ENCODE data around the gene NBL1.
A peak's percentile ranks its signal among the peaks of the same experiment; 100 is the strongest.
"Not testable (repeated sequence)": the region's sequence is repeated elsewhere in the genome, so short reads cannot be mapped to it uniquely, and the experiment has no call there.

The NBL1 gene

DNA sequence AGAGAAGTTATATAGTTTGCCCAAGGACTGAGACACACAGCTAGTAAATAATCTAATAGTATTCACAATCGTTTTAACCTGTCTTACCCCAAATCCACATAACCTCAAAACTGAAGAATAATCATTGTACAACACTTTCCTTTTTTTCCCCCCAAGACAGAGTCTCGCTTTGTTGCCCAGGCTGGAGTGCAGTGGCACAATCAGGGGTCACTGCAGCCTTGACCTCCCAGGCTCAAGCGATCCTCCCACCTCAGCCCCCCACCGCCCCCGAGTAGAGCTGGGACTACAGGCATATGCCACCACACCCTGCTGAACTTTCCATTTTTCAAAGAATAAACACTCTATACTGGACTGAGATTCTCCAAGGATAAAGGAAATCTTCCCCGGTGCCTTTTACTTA lies 28.7 kb upstream of the NBL1 start:
- H3K4me3 Mint-ChIP-seq, result no peak overlapping the region
- H3K27ac Mint-ChIP-seq, result no peak overlapping the region
- DNase-seq (no peak), ATAC-seq (replicated peaks) (no peak)
- peaks cover 17 to 29% of the 10 kb centered on the region in 2 donors for H3K36me3 Mint-ChIP-seq
- H3K9me3 Mint-ChIP-seq, result no peaks in the 10 kb centered on the region
- no peaks in the 10 kb centered on the region for H3K27me3 Mint-ChIP-seq
- H3K4me1 Mint-ChIP-seq, result peaks cover 9 to 14% of the 10 kb centered on the region in 2 donors

- no peaks in the 10 kb centered on the region for H3K9me3 Mint-ChIP-seq
- peaks cover 10 to 14% of the 10 kb centered on the region in 2 donors for H3K4me1 Mint-ChIP-seq
Measured at GRCh38 chr1:19616489-19616888, 27.6 kb upstream of the NBL1 start.

GRCh38 chr1:19617376-19617775 lies 26.7 kb upstream of the NBL1 start:
- peaks cover 19 to 36% of the 10 kb centered on the region in 2 donors for H3K36me3 Mint-ChIP-seq
- H3K27me3 Mint-ChIP-seq, result no peaks in the 10 kb centered on the region
- ATAC-seq (replicated peaks), result no peak
- peaks cover 13 to 16% of the 10 kb centered on the region in 2 donors for H3K4me1 Mint-ChIP-seq
- H3K9me3 Mint-ChIP-seq, result no peaks in the 10 kb centered on the region
- no peak for DNase-seq
- no peak overlapping the region for H3K4me3 Mint-ChIP-seq
- H3K27ac Mint-ChIP-seq, result no peak overlapping the region

More at GRCh38 chr1:19616489-19616888, 27.6 kb upstream of the NBL1 start:
- H3K36me3 Mint-ChIP-seq, result peaks cover 17 to 30% of the 10 kb centered on the region in 2 donors
- ATAC-seq (replicated peaks) (no peak), DNase-seq (no peak)
- no peaks in the 10 kb centered on the region for H3K27me3 Mint-ChIP-seq
- no peak overlapping the region for H3K4me3 Mint-ChIP-seq
- H3K27ac Mint-ChIP-seq, result no peak overlapping the region

DNA sequence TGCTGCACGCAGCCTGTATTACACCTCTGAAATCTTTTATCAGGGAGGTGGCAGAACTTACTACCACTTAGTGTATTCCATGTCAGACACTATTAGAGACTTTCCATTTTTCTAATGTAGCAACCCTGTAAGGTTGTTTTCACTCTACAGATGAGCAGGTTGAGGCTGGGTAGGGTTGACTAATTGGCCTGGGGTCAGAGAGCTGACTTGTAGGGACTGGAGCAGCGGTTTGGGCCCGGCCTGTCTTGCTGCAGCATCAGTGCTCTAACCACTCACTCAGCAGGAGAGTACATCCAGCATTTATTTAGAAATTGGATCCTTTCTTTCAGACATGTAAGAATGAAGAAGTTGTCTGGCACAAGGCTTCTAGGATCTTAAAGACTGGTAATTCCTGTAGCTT lies 25.7 kb upstream of the NBL1 start:
- no peak overlapping the region for H3K4me3 Mint-ChIP-seq

GRCh38 chr1:19619697-19620384 lies 24.3 kb upstream of the NBL1 start:
- no peak for ATAC-seq (replicated peaks)
- no peak overlapping the region for H3K27ac Mint-ChIP-seq
- DNase-seq, result no peak

More for the DNA sequence above, 25.7 kb upstream of the NBL1 start:
- ATAC-seq (replicated peaks), result no peak
- no peaks in the 10 kb centered on the region for H3K9me3 Mint-ChIP-seq
- no peaks in the 10 kb centered on the region for H3K27me3 Mint-ChIP-seq
- H3K4me1 Mint-ChIP-seq, result peaks cover 6 to 10% of the 10 kb centered on the region in 2 donors
- H3K36me3 Mint-ChIP-seq, result peaks cover 17 to 32% of the 10 kb centered on the region in 2 donors
- H3K27ac Mint-ChIP-seq, result no peak overlapping the region
- DNase-seq, result no peak

GRCh38 chr1:19620786-19621185 lies 23.3 kb upstream of the NBL1 start:
- peaks cover 13 to 24% of the 10 kb centered on the region in 2 donors for H3K36me3 Mint-ChIP-seq
- peaks cover 4 to 6% of the 10 kb centered on the region in 2 donors for H3K4me1 Mint-ChIP-seq
- no peaks in the 10 kb centered on the region for H3K9me3 Mint-ChIP-seq
- ATAC-seq (replicated peaks) (no peak), DNase-seq (no peak)
- no peaks in the 10 kb centered on the region for H3K27me3 Mint-ChIP-seq
- H3K4me3 Mint-ChIP-seq, result no peak overlapping the region
- H3K27ac Mint-ChIP-seq, result no peak overlapping the region

More at GRCh38 chr1:19619697-19620384, 24.3 kb upstream of the NBL1 start:
- no peaks in the 10 kb centered on the region for H3K9me3 Mint-ChIP-seq
- H3K4me3 Mint-ChIP-seq, result no peak overlapping the region
- no peaks in the 10 kb centered on the region for H3K27me3 Mint-ChIP-seq
- H3K36me3 Mint-ChIP-seq, result peaks cover 17 to 31% of the 10 kb centered on the region in 2 donors
- H3K4me1 Mint-ChIP-seq, result peaks cover 4 to 9% of the 10 kb centered on the region in 2 donors

DNA sequence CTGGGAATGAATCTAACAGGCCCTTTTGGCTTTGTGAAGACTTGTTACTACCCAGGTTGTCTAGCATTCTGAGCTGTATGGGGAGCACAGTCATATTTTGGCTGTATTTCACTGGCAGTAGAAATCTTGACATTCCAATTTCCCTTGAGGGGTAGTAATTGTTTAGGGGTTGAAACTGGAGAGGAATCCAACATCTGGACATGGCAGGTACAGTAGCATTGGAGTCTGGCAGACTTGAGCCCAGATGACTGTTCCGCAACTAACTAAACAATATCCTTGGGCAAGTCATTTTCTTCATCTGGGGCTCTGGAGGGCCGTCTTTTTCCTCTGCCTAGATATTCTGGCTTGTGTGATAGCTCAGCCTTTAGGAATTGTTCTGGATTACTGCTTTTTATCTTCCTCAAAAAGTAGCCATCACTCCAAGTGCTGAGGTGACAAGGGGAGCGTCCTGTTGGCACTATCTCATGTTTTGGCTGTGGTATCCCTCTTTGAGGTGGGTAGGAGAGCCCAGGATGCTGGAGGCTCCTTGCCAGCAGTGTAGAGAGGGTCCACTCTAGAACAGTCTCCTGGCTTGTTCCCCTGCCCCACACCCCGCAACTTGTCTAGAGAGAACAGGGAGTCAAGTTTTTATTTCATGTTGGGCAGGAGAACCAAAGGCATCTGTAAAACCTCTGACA lies 22.7 kb upstream of the NBL1 start:
- Mint-ChIP-seq H3K27me3 (no peaks in the 10 kb centered on the region), H3K4me3 (no peak overlapping the region), H3K4me1 (peaks cover 4 to 6% of the 10 kb centered on the region in 2 donors), H3K27ac (peak overlapping the region; percentile 14), H3K36me3 (peaks cover 17 to 29% of the 10 kb centered on the region in 2 donors), H3K9me3 (no peaks in the 10 kb centered on the region)
- ATAC-seq (replicated peaks) (no peak), DNase-seq (no peak)

GRCh38 chr1:19622204-19622603 lies 21.9 kb upstream of the NBL1 start:
- DNase-seq (no peak), ATAC-seq (replicated peaks) (no peak)
- Mint-ChIP-seq H3K4me3 (no peak overlapping the region), H3K4me1 (peaks cover 4 to 6% of the 10 kb centered on the region in 2 donors), H3K9me3 (no peaks in the 10 kb centered on the region), H3K27me3 (no peaks in the 10 kb centered on the region), H3K27ac (no peak overlapping the region), H3K36me3 (peaks cover 19 to 32% of the 10 kb centered on the region in 2 donors)

DNA sequence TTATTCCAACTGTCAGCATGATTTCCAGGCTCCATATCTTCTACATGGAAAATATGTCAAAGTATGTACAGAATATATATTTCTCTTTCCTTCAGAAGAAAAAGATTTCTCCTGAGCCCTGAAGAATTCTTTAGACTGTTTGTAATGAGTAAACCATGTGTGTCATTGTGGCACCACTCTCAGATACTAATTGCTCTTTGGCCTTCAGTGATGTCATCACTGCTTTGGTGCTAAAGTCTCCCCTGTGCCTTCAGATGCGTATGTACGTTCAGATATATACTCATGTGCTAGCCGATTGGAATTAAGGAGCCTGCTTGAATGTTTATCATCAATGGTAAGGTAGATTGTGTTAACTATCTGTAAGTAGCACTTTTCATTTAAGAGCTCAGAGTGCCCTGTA lies 20.6 kb upstream of the NBL1 start:
- DNase-seq, result no peak
- Mint-ChIP-seq H3K4me1 (peaks cover 4% of the 10 kb centered on the region in 2 donors), H3K4me3 (no peak overlapping the region), H3K27me3 (no peaks in the 10 kb centered on the region), H3K36me3 (peaks cover 27 to 39% of the 10 kb centered on the region in 2 donors), H3K9me3 (no peaks in the 10 kb centered on the region), H3K27ac (no peak overlapping the region)
- no peak for ATAC-seq (replicated peaks)

DNA sequence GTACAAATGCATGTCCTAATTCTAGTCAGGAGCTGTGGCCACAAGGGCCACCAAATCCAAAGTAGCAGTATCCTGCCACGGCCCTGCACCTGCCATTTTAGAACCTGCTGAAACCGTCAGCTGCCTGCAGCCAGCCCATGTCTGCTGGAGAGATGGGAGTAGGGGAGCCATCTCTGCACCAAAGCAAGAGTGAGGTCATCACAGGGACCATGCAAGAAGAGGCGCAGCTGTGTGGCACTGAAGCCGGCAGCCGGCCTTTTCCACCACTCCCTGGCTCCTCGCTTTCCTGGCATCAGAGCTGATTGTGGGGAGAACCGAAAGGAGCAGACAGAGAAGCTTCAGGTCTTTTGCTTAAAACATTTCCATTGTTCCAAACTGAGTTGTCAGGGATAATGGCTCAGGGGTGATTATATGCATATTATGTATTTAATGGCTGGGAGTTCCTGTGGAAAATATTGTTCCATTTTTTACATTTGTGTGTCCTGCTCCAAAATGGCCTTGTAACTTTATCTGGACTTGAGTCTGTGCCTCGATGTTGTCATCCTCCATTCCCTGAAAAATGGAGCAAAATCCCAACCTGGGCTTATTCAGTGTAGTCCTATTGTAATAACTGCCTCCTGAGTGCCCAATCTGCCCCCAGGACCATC lies 18.7 kb upstream of the NBL1 start:
- Mint-ChIP-seq H3K36me3 (peaks cover 36 to 50% of the 10 kb centered on the region in 2 donors), H3K4me3 (no peak overlapping the region), H3K27ac (no peak overlapping the region), H3K27me3 (no peaks in the 10 kb centered on the region), H3K9me3 (no peaks in the 10 kb centered on the region), H3K4me1 (peaks cover 4% of the 10 kb centered on the region in 2 donors)
- ATAC-seq (replicated peaks) (no peak), DNase-seq (no peak)

GRCh38 chr1:19628879-19629278 lies 15.2 kb upstream of the NBL1 start:
- no peak for DNase-seq
- Mint-ChIP-seq H3K27ac (no peak overlapping the region), H3K36me3 (peaks cover 28 to 37% of the 10 kb centered on the region in 2 donors), H3K4me1 (peaks cover 0 to under 1% of the 10 kb centered on the region in 2 donors), H3K27me3 (no peaks in the 10 kb centered on the region), H3K4me3 (no peak overlapping the region), H3K9me3 (no peaks in the 10 kb centered on the region)
- no peak for ATAC-seq (replicated peaks)

DNA sequence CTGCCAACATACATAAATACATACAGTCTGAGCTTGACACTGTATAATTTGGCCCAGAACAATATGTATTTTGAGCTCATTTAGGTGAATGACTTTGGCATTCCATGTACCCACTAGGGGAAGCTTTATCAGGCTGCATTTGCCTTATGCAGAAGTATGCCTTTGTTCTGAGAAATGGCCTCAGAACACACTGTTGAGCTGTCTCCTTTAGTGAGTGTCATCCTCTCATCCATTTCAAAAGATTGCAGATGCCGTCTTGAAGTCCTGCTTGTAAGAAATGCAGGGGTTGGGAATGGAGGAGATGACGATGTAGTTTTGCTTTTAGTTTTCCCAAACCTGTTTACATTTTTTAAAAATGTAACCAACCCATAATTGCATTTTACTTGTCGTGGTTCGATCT lies 14.8 kb upstream of the NBL1 start:
- Mint-ChIP-seq H3K4me3 (no peak overlapping the region), H3K36me3 (peaks cover 27 to 35% of the 10 kb centered on the region in 2 donors), H3K4me1 (no peaks in the 10 kb centered on the region), H3K27me3 (no peaks in the 10 kb centered on the region), H3K9me3 (no peaks in the 10 kb centered on the region), H3K27ac (no peak overlapping the region)
- DNase-seq, result no peak
- no peak for ATAC-seq (replicated peaks)

- H3K36me3 Mint-ChIP-seq, result peaks cover 27 to 31% of the 10 kb centered on the region in 2 donors
- not testable (repeated sequence) for H3K4me1 Mint-ChIP-seq; DNase-seq; H3K4me3 Mint-ChIP-seq; H3K27ac Mint-ChIP-seq; H3K27me3 Mint-ChIP-seq; ATAC-seq (replicated peaks); H3K9me3 Mint-ChIP-seq
Measured at GRCh38 chr1:19630192-19630591, 13.9 kb upstream of the NBL1 start.

- peaks cover 26 to 30% of the 10 kb centered on the region in 2 donors for H3K36me3 Mint-ChIP-seq
- H3K27me3 Mint-ChIP-seq, result no peaks in the 10 kb centered on the region
- H3K4me3 Mint-ChIP-seq, result no peak overlapping the region
- H3K4me1 Mint-ChIP-seq, result no peaks in the 10 kb centered on the region
- H3K27ac Mint-ChIP-seq, result no peak overlapping the region
- no peaks in the 10 kb centered on the region for H3K9me3 Mint-ChIP-seq
- ATAC-seq (replicated peaks) (no peak), DNase-seq (no peak)
Measured at GRCh38 chr1:19630720-19631395, 13.3 kb upstream of the NBL1 start.
